HG03442 (cell line): ENCODE results near the gene PRKCD.
A peak's percentile ranks its signal among the peaks of the same experiment; 100 is the strongest.

ENCODE experiments used
- ATAC-seq: cut with Tn5 transposase; IDR thresholded peaks from one replicate; pipeline ENCODE4 v1.9.1; 2021; ENCODE audit warnings: mild to moderate bottlenecking, moderate library complexity; ENCODE audit not compliant: unreplicated experiment

The PRKCD gene

DNA sequence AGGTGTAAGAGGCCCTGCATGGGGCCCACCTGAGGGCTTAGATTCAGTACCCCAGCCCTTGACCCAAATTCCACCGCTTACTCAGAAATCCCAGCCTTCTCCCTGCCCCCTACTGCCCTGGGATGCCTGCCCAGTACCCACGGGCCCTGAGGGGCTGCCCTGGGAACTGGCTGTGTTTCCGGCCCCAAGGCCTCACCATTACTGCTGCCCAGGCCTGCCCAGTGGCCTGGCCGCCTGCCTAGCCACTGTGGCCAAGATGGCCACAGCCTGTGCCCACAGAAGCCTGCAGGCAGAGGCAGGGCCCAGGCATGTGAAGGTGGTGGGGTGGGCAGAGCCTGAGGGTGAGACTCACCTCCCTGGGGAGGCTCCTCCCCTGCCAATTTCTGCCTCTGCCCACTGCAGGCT, 6.1 kb upstream of the PRKCD start:
- ATAC-seq: no peak

DNA sequence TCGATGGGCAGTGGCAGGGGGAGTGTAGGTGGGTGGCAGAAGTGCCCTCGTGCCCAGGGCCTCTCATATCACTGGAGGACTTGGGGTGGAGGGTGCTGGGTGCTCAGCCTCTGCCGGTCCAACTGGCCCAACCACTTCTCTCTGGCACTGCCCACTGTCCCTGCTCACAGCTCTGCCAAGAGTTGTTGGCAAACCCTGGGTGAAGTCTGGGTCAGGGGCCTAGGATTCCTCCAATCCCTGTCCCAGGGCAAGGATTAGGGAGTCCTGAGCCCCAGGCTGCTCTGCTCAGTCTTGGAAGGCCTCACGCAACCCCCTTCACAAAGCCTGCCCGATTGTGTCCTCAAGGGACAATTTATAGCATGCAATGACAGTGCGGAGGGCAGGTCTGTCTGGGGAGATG, 5.2 kb upstream of the PRKCD start:
- no peak for ATAC-seq

DNA sequence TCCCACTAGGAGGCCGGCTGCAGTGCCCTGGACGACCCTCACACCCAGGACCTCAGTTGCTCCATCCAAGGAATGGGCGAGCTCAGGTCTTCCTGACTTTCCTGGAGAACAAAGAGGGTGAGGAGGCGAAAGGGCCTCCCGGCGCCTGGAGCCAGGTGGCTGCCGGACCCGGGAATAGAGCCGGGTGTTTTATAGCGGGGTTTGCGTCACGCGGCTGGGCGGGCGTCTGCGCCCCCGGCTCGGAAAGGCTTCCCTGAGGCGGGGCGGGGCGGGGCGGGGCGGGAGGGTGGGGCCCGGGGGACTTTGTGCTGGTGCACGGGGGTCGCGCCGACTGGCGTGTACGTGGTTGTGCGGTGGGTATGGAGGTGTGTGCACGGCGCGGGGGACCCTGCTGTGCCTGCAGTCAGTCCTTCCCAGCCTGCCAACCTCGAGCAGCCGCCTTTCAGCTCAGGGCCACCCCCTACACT, 4.6 kb upstream of the PRKCD start:
- no peak for ATAC-seq

DNA sequence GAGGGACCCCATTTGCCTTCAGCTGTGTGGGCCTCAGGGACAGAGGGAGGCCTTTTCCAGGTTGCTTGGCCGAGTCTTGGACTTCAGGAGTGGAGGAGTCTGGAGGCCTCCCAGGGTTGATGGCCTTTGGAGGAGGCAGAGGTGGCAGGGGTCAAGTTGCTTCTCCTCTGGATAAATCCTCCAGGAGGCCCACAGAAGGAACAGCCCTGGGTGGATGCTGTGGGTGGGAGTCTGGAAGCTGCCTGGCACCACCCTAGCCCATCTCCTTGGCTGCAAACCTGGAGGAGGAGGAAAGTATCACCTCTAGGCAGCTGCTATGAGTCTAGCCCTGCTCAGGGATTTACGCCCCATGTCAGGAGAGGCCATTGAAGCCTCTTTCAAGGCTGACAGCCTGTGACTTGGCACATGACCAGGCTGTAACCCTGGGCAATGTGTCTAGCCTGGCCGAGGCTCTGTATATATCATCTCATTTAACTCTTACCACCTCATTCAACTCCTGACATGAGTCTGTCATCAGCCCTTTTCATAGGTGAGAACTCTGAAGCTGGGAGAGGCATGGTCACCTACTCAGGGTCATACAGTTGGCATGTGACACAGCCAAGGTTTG, 2.9 kb upstream of the PRKCD start:
- no peak for ATAC-seq

DNA sequence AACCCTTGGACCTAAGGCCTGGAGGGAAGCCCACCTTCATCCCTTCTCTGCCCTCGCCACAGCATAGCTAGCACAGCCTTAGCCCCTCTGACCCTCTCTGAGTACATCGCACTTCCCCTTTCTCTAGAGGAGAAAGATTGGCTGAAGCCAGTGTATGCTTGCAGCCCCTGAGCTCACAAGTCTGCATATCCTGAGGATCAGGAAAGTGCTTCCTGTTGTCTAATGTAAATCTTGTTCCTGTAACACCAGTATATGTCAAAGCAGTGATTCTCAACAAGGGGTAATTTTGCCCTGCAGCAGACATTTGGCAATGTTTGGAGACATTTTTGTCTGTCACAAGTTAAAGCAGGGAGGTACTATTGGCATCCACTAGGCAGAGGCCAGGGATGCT, 2.2 kb upstream of the PRKCD start:
- no peak for ATAC-seq

DNA sequence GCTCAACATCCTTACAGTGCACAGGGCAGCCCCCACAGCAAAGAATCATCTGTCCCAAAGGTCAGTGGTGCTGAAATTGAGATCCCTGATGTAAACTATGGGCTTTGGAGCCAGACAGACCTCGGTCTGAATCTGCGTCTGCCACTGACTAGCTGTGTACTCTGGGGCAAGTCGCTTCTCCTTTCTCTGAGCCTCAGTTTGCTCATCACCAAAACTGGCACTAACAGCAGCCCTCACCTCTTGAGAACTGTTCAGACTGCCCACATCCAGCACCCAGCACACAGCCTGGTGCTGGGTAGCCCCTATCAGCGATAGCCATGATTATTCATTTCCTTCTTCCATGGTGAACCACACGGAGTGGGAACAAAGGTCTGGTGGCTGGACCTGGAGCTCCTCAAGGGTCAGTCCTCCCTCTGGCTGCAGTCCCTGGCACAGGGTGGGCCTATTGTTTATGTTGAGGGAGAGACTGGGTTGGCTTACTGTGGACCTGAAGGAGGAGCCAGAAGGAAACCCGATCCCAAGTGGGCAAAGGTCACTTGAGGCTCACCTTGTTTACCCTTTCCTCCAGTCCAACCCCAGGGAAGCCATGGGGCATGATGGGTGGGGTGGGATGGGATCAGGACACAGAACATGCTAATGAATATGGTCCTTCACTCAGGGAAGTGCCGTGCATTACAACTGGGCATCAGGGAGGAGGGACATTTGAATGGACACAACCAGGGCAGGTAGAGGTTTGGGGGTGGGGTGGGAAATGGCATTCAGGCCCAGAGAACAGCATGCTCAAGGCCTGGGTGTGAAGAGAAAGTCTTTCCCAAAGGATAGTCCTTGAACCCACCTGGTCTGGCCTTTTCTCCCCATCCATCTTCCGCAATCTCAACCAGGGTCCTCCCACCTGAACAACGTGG, 1.6 kb upstream of the PRKCD start:
- ATAC-seq: no peak

DNA sequence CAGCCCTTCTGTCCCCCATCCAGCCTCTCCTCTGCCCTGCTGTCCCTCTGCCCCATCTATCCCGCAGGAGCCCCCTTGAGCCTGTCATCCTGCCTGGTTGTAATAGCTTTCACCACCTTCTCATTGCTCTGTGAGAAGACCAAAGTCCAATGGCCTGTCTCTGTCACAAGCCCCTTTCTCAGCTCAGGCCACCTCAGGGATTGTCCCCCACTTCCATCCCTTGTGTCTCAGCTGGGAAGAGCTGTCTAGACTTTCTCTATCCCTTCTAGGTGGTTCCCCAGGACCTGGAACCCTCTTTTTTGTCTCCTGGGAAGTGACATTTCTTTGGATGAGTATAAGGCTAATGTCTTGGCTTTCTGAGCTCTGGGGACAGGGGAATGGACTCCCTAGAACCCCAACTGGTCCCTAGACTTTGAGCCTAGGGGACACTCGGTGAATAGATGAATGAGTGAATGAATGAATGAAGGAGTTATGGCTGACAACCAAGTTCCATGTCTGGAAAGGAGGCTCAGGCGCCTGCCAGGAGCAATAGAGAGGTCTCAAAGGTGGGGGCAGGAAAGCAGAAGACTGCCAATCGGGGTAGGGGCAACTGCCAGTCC, 849 bp upstream of the PRKCD start:
- no peak for ATAC-seq

DNA sequence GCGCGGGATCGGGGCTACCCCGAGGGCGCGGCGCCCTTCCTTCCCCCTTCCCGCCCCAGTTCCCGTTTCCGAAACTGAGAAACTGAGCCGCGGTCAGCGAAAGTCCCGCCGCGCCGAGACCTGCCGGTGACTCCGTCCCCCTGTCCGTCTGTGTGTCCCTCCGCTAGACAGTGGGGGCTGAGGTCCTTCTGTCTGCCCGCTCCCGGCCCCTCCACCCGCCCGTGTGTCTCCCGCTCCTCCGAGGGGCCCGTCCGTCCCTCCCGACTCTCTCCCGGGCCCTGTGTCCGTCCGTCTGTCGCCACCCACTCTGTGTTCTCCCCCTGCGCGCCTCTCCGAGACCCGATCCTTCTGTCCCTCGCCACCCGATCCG, 426 bp downstream of the PRKCD start:
- ATAC-seq: peak; percentile 8

DNA sequence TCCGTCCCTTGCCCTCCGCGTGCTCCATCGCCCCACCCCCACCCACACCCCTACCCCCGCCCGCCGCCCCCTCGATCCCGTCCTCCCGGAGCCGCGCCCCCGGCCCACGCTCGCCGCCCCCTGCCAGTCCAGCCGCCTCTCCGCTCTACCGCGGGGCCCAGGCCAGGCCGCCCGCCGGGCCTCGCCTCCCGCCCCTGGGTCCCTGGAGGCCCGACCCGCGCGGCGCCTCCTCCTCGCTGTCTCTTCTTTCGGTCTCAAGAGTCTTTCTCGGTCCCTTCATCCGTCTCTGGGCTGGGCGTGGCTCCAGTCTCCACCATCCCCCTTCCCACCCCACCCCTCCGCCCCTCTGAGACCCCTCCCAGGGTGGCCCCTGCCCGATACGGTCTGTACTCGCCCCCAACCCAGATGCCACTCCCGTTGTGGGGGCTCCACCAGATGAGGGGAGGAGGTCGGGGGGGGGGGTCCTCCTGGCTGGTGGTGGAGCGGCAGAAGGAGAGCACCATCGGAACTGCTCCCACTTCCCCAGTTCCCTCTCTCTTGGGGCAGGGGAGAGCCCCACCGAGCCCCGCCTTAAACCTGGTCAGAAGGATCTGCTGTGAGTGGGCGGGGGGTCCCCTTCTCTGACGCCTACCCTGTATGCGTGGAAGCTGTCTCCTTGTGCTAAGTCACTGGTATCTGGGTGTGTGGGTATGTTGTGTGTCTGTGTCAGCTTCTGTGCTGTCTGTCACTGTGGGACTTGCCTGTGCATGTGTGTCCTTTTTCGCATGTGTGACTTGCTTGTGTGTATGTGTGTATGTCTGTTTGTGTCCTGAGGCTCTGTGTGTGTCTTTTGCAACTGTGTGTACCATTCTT, 1.0 kb downstream of the PRKCD start:
- no peak for ATAC-seq

DNA sequence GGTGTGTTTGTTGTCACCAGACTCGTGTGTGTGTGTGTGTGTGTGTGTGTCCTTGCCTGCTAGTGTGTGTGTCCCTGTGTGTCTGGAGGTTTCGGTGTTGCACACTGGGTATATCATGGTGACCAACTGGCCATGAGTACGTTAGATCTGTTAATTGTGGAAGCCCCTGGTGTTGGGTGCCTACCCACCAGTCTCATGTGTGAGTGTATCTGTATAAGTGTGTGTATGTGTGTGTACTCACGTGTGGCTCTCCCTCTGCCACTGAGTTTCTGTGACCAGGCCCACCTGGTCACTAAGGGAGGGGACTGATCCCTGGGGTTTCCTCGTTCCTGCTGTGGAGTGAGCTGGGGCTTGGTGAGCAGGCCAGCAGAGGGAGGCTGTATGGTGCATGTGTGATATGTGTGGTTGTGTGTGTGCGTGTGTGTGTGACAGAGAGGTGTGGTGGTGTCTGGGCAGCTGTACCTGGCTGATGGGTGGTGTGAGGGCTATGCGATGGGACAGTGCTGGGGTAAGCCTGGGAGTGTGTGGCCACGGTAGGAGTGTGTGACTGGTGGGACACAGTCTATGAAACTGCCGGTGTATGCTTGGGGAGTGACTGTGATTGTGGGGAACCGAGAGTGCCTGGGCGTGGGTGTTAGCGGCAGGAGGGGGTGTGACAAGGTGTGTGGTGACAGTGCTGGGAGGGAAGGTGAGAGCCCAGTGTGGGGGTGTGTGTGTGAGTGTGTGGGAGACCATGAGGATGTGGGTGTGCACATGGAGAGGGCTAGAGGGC, 1.8 kb downstream of the PRKCD start:
- no peak for ATAC-seq

DNA sequence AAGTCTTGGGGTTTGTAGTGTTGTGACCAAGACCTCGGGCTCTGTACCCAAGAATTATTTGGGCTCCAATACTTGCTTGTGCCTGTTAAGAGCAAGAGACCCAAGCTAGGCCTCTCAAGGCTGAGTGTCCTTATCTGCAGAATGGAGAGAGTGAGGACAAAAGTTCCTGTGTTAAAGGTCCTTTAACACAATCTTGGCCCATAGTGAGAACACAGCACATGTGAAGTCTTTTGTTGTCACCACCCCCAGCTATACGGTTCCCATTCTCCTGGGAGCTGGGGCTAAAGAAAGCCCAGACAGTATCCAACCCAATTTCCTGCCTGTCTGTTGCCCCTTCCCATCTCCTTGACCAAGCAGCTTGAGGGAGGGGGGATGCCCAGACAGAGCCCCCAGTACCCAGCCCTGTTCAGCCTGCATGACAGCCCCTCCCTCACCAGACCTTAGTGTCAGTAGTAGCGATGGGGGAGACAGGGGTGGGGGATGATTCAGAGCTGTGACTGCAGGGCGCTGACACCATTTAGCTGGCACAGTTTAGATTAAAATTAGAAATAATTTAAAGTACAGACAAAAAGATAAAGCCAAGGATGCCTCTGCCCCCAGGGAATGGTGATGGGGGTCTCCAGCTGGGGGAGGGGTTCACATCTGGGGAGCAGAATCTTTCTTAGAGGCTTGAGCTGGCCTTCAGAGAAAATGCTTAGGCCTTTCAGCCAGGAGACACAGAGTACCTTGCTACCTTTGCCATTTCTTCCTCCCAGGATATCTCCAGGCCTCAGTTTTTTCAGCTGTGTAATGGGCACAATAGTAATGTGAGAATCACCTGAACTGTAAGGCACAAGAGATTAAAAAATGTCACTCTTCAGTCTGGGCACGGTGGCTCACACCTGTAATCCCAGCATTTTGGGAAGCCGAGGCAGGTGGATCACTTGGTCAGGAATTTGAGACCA, 2.7 kb downstream of the PRKCD start:
- ATAC-seq: no peak

DNA sequence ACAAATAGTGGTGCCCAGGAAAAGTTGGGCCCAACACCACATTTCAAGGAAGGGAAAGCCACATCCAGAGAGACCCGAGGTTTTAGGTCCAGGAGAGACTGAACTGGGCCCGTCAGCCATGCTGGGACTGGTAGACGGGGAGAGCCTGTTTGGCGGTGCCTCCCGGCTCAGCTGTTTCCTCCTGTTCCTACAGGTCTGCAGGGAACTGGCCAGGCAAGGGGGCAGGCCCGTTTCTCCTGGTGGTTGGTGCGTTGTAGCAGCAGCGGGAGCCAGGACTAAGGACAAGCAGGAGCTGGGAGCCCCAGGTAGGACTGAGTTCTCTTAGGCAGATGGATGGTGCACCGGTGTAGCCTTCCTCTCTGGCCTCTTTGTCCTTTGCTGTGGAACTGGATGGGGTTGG, 3.9 kb downstream of the PRKCD start:
- ATAC-seq: no peak

DNA sequence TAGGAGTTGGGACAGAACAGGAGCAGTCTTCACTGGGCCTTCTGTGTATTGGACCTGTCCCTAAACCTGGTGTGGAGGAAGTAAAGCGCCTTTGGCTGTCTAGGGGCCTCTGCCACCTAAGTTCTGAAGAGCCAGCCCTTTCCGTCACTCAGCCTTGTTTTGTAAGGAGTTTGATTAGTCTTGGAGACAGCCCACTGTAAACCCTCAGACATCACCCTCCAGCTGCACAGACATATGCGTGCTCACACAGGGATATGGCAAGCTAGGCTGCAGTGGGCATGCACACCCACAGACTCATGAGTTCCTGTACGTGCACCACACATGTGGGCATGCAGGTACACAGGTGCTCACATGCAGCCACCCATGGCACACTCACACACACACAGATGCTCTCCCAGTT, 5.2 kb downstream of the PRKCD start:
- no peak for ATAC-seq

DNA sequence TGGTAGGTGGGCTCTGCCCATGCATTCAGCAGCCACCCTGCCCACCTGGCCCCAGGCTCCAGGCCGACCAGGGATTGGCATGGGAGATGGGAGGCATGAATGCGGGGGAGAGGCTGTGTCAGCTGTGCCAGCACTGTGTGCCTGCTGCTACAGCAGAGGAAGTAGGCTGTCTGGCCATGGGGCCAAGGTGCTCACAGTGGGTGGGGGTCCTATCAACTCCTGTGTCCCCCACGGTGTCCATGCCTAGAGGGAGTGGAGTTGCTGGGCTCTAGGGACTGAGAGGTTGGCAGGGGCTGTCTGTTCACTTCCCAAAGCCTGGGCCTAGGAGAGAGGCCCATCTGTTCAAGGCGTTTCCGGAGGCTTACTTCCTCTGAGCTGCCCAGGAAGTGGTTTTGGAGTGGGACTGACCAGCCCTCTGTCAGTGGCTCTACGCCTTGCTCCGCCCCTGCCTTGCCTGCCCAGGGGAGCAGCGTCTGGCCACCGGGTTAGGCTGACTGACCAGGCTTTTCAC, 5.8 kb downstream of the PRKCD start:
- no peak for ATAC-seq

DNA sequence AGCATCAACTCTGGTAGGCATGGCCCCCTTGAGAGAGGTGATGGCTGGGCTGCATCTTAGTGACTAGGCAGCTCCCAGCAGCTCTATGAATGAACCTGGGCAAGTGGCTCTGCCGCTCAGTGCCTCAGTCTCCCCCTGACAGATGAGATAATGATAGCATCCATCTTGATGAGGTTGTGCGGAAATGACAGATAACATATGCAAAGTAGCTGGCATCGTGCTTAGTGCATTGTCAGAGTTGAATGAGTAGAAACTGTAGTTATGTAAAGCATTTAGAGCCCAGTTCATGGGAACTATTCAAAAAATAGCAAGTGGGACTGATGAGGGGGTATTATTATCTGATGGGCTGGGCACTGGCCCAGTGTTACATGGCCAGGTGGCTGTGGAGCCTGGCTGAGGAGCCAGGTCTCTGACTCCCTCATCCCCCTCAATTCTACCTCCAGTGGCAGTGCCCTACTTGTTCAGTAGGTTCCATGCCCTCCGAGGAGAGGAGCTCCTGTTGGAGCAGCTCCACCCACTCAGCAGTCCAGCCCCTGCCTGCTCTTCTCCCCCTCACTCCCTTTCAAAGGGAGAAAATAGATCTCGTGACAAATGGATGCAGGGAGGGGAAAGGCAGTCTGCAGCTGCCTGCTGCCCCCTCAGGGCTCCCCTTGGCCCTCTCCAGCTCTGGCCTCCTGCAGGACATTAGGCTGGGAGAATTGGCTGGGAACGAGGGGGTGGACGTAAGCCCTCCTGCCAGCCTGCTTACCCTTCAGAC, 6.6 kb downstream of the PRKCD start:
- ATAC-seq: no peak

DNA sequence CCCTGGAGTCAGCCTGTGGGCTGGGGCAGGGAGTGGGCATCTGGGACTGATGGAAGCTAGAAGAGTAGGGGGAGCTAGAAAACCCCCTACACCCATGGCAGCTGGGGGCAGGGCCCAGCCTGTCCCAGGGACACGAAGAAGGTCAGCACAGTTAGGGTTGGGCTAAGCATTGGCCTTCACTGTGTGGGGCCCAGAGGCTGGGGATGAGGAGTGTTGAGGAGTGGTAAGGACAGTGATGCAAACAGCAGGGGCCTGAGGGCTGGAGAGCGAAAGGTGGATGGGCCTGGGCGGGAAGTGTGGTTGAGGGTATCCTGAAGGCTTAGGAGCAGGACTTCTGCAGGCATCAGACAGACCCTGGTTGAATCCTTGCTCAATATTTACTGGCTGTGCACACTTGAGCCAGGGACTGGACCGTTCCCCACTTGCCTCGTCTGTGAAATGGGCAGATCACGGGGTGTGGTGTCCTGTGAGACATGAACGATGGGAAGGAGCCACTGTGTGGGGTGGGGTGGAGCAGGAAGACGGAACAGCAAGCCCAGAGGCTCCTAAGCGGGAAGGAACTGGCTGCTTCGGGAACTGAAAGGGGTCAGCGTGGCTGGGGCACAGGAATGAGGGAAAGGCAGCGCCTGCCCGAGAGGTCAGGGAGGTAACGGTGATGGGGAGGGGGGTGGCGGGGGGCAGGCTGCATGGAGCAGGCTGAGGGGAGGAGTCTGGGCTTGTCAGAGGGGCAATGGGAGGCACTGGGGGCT, 7.3 kb downstream of the PRKCD start:
- no peak for ATAC-seq

DNA sequence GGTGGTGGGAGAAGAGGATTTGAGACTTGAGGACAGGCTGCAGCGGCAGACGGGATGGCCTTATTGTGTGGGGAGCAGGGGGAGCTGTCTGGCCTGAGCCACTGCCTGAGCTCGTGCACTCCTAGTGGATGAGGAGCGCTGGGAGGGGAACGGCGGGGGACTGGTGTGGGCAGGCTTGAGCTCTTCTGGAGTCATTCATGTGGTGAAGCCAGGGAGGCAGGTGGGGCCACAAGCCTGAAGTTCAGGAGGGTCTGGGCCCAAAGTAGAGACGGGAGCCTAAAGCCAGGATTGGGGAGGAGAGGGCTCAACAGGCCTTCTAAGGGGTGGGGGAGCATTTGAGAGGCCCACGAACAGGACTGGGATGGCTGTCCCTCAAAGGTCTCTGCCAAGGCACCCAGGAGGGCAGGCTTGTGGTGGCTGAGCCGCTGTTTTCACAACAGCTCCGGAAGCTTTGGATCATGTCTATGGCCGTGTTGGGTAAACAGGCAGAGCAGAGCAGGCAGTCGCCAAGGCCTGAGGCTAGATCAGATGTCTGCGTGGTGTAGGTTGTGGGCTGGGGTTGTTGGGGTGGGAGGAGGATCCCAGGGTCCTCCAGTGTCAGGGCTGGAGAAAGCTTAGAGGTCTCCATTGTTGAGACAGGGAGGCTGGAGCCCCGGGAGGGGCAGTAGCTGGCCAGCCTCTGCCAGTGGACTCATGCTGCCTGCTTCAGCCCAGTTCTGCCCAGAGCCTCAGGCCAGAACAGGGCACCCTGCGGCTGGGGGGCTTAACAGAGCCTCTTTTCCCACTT, 8.2 kb downstream of the PRKCD start:
- ATAC-seq: no peak
